IMR-90 (cell line): ENCODE data around the gene EPHA6. TPM values are rescaled to one million over a fixed set of nuclear protein-coding genes. Genes with fewer than 3 reads are reported as not detected.

Source experiments
- ATAC-seq: fragments of 200-7000 bp; cut with Tn5 transposase; 2 replicates; pipeline ENCODE4 v1.9.1; 2020; ENCODE audit warnings: low read depth, mild to moderate bottlenecking, moderate library complexity
- BruUV-seq: library from RNA; stranded (reverse); fragments of 400-500 nt; replicated peaks from 2 replicates; lab custom pipeline; 2021; lab: Mats Ljungman, UMichigan
- CTCF ChIA-PET: fragments of 300-600 bp; formaldehyde crosslinking; extraction: SDS; loops from one replicate; lab custom pipeline; 2021; ENCODE audit warnings: antibody characterized with exemption; lab: Yijun Ruan, JAX
- POLR2A ChIA-PET: fragments of 300-600 bp; sonication (Branson Sonifier 250); formaldehyde crosslinking; loops from one replicate; lab custom pipeline; 2022; ENCODE audit warnings: antibody characterized with exemption; ENCODE audit not compliant: unreplicated experiment; lab: Charles Lee
- DNase-seq: peaks from one replicate; pipeline ENCODE4 v3.0.0; 2013
- H2AFZ ChIP-seq: replicated peaks from 2 replicates; pipeline ENCODE3; 2013; ENCODE audit warnings: low read length, mild to moderate bottlenecking; ENCODE audit not compliant: poor library complexity
- H2AK5ac ChIP-seq: 2 replicates; pipeline ENCODE4 v1.6.1; 2013; ENCODE audit warnings: low read depth, low read length, inconsistent platforms
- H2AK9ac ChIP-seq: replicated peaks from 2 replicates; pipeline ENCODE3; 2013; ENCODE audit warnings: mild to moderate bottlenecking, low read depth, low read length, moderate library complexity; ENCODE audit not compliant: poor library complexity
- H2BK120ac ChIP-seq: 2 replicates; pipeline ENCODE4 v1.6.1; 2013; ENCODE audit warnings: low read depth, low read length, inconsistent platforms
- H2BK15ac ChIP-seq: 3 replicates; pipeline ENCODE4 v1.6.1; 2013; ENCODE audit warnings: low read depth, low read length, inconsistent platforms
- H2BK20ac ChIP-seq: 2 replicates; pipeline ENCODE4 v1.6.1; 2013; ENCODE audit warnings: low read depth, mild to moderate bottlenecking, inconsistent platforms, low read length, moderate library complexity
- H2BK5ac ChIP-seq: 2 replicates; pipeline ENCODE4 v1.6.1; 2013; ENCODE audit warnings: mild to moderate bottlenecking, low read depth, low read length, inconsistent platforms; ENCODE audit not compliant: poor library complexity, severe bottlenecking
- H3K14ac ChIP-seq: replicated peaks from 2 replicates; pipeline ENCODE4 v1.6.1; 2013; ENCODE audit warnings: low read depth, low read length, inconsistent platforms
- H3K18ac ChIP-seq: 2 replicates; pipeline ENCODE4 v1.6.1; 2013; ENCODE audit warnings: low read depth, low read length, control low read depth
- H3K23ac ChIP-seq: 2 replicates; pipeline ENCODE4 v1.6.1; 2013; ENCODE audit warnings: low read depth, low read length, inconsistent platforms
- H3K27ac ChIP-seq: 2 replicates; pipeline ENCODE4 v1.5.1; 2013; ENCODE audit warnings: mild to moderate bottlenecking, control low read depth, low read length; ENCODE audit not compliant: insufficient read depth
- H3K27me3 ChIP-seq: 2 replicates; pipeline ENCODE4 v1.6.1; 2013; ENCODE audit warnings: low read length; ENCODE audit not compliant: control insufficient read depth, insufficient read depth
- H3K36me3 ChIP-seq: 2 replicates; pipeline ENCODE4 v1.6.1; 2013; ENCODE audit warnings: low read length, mixed read lengths; ENCODE audit not compliant: control insufficient read depth, insufficient read depth
- H3K4ac ChIP-seq: 2 replicates; pipeline ENCODE4 v1.6.1; 2013; ENCODE audit warnings: low read depth, low read length, inconsistent platforms
- H3K4me1 ChIP-seq: 2 replicates; pipeline ENCODE4 v1.6.1; 2013; ENCODE audit warnings: low read length, mixed read lengths; ENCODE audit not compliant: control insufficient read depth, insufficient read depth
- H3K4me2 ChIP-seq: 2 replicates; pipeline ENCODE4 v1.6.1; 2013; ENCODE audit warnings: low read depth, mild to moderate bottlenecking, control low read depth, low read length, moderate library complexity
- H3K4me3 ChIP-seq: 2 replicates; pipeline ENCODE4 v1.5.1; 2013; ENCODE audit warnings: low read depth, mild to moderate bottlenecking, control low read depth, low read length, moderate library complexity; ENCODE audit not compliant: insufficient read depth
- H3K56ac ChIP-seq: 2 replicates; pipeline ENCODE4 v1.6.1; 2013; ENCODE audit warnings: low read length, inconsistent platforms; ENCODE audit not compliant: insufficient read depth; ENCODE audit errors: extremely low read depth
- H3K79me1 ChIP-seq, 2 experiments: 2 replicates each; pipeline ENCODE4 v1.6.1; 2013; ENCODE audit warnings: low read length in 2 of 2, inconsistent platforms in 1 of 2, low read depth in 1 of 2
- H3K9ac ChIP-seq: 2 replicates; pipeline ENCODE4 v1.6.1; 2013; ENCODE audit warnings: low read depth, low read length, control low read depth
- H3K9me1 ChIP-seq: 2 replicates; pipeline ENCODE4 v1.6.1; 2013; ENCODE audit warnings: low read length, inconsistent platforms; ENCODE audit not compliant: insufficient read depth
- H3K9me3 ChIP-seq: 2 replicates; pipeline ENCODE4 v1.6.1; 2013; ENCODE audit warnings: low read length; ENCODE audit not compliant: control insufficient read depth, insufficient read depth
- H4K20me1 ChIP-seq: 2 replicates; pipeline ENCODE4 v1.6.1; 2013; ENCODE audit warnings: low read length, inconsistent platforms; ENCODE audit not compliant: insufficient read depth
- H4K5ac ChIP-seq: 2 replicates; pipeline ENCODE4 v1.6.1; 2013; ENCODE audit warnings: mild to moderate bottlenecking, low read depth, low read length, control low read depth
- H4K8ac ChIP-seq, 2 experiments: 2 replicates each; pipeline ENCODE4 v1.6.1; 2013; ENCODE audit warnings: low read depth in 2 of 2, low read length in 2 of 2, control low read depth in 1 of 2, inconsistent platforms in 1 of 2
- H4K91ac ChIP-seq: 2 replicates; pipeline ENCODE4 v1.6.1; 2013; ENCODE audit warnings: low read depth, low read length, inconsistent platforms; ENCODE audit not compliant: insufficient read depth
- BHLHE40 ChIP-seq: fragments of 150-350 bp; IDR thresholded peaks from 2 replicates; pipeline ENCODE4 v1.6.1; 2016; ENCODE audit warnings: mild to moderate bottlenecking, low read depth, low read length
- CEBPB ChIP-seq: IDR thresholded peaks from 2 replicates; pipeline ENCODE4 v1.6.1; 2012; ENCODE audit warnings: low read depth, low read length, improper control_type of control experiment
- CHD1 ChIP-seq: IDR thresholded peaks from 2 replicates; pipeline ENCODE4 v1.6.1; 2012; ENCODE audit warnings: low read depth, low read length, improper control_type of control experiment
- FOS ChIP-seq: fragments of 150-350 bp; IDR thresholded peaks from 2 replicates; pipeline ENCODE4 v1.6.1; 2016; ENCODE audit warnings: low read depth, low read length
- MAFK ChIP-seq: IDR thresholded peaks from 2 replicates; pipeline ENCODE4 v1.6.1; 2012; ENCODE audit warnings: low read depth, low read length, improper control_type of control experiment
- MAZ ChIP-seq: IDR thresholded peaks from 2 replicates; pipeline ENCODE4 v1.6.1; 2012; ENCODE audit warnings: low read depth, mild to moderate bottlenecking, low read length, improper control_type of control experiment, moderate library complexity, borderline replicate concordance
- MXI1 ChIP-seq: IDR thresholded peaks from 2 replicates; pipeline ENCODE4 v1.6.1; 2012; ENCODE audit warnings: low read depth, mild to moderate bottlenecking, low read length, moderate library complexity, borderline replicate concordance
- NFE2L2 ChIP-seq: fragments of 150-350 bp; IDR thresholded peaks from 2 replicates; pipeline ENCODE4 v1.6.1; 2016; ENCODE audit warnings: low read depth, mild to moderate bottlenecking, low read length
- POLR2A ChIP-seq: IDR thresholded peaks from 2 replicates; pipeline ENCODE4 v1.6.1; 2012; ENCODE audit warnings: mild to moderate bottlenecking, low read depth, low read length
- RAD21 ChIP-seq: IDR thresholded peaks from 2 replicates; pipeline ENCODE4 v1.6.1; 2012; ENCODE audit warnings: low read length, improper control_type of control experiment
- RCOR1 ChIP-seq: IDR thresholded peaks from 2 replicates; pipeline ENCODE4 v1.6.1; 2012; ENCODE audit warnings: mild to moderate bottlenecking, low read length, improper control_type of control experiment; ENCODE audit not compliant: insufficient replicate concordance
- RFX5 ChIP-seq: IDR thresholded peaks from 2 replicates; pipeline ENCODE4 v1.8.0; 2012; ENCODE audit warnings: low read depth, mild to moderate bottlenecking, low read length, moderate library complexity
- SMC3 ChIP-seq: fragments of 150-350 bp; IDR thresholded peaks from 2 replicates; pipeline ENCODE4 v1.6.1; 2016; ENCODE audit warnings: low read depth, mild to moderate bottlenecking, antibody characterized with exemption, low read length, moderate library complexity
- WGBS, 2 experiments: methylation state at CpG; one replicate each; pipeline versions ENCODE4 v1.1.5 to v1.1.7; 2013; ENCODE audit warnings: missing lambda C conversion rate in 2 of 2; ENCODE audit not compliant: insufficient read length in 1 of 2; ENCODE audit errors: extremely low coverage in 2 of 2; 5-methylcytosine and 5-hydroxymethylcytosine counted together
- dilution Hi-C: fragments of 300-500 bp; cut with HindIII; formaldehyde crosslinking; loops from one replicate; pipeline ENCODE4 v1.14.3; 2018; ENCODE audit warnings: low sequenced_read_pairs; ENCODE audit not compliant: unreplicated experiment
- in situ Hi-C: fragments of 300-500 bp; cut with MboI; formaldehyde crosslinking; loops from 3 replicates; pipeline ENCODE4 v1.14.3; 2019; ENCODE audit warnings: low sequenced_read_pairs, inconsistent platforms, mixed read lengths
- intact Hi-C: fragments of 100-400 bp; cut with micrococcal nuclease; formaldehyde crosslinking; loops from 2 replicates; pipeline ENCODE4 v1.10.0; 2022
- polyA plus RNA-seq, 3 experiments: library from polyadenylated mRNA; depleted of rRNA; stranded (reverse); fragments of >200 nt; gene quantifications; 2 replicates each; pipeline ENCODE4 v1.2.3, GENCODE V29; 2012; ENCODE audit warnings: low replicate concordance in 1 of 3
- total RNA-seq: library from RNA; depleted of rRNA; stranded (reverse); fragments of >200 nt; gene quantifications from 2 replicates; pipeline ENCODE4 v1.2.3, GENCODE V29; 2012
- TF ChIP-seq, protein P1 (sequence below): fragments of 150-350 bp; IDR thresholded peaks from 2 replicates; pipeline ENCODE4 v1.6.1; 2017; ENCODE audit warnings: mild to moderate bottlenecking, antibody characterized with exemption, low read length, low read depth
- TF ChIP-seq, protein P2 (sequence below): conservative IDR thresholded peaks from 2 replicates; pipeline ENCODE4 v1.5.1; 2012; ENCODE audit warnings: mild to moderate bottlenecking, low read depth, low read length, improper control_type of control experiment
- TF ChIP-seq, protein P3 (sequence below): fragments of 150-350 bp; IDR thresholded peaks from 2 replicates; pipeline ENCODE4 v1.6.1; 2016; ENCODE audit warnings: low read depth, mild to moderate bottlenecking, low read length, moderate library complexity, borderline replicate concordance

Gene EPHA6
- total and polyA plus RNA-seq, 2 of the 4 experiments (the other 2 are of a cell fraction) = not detected

DNA sequence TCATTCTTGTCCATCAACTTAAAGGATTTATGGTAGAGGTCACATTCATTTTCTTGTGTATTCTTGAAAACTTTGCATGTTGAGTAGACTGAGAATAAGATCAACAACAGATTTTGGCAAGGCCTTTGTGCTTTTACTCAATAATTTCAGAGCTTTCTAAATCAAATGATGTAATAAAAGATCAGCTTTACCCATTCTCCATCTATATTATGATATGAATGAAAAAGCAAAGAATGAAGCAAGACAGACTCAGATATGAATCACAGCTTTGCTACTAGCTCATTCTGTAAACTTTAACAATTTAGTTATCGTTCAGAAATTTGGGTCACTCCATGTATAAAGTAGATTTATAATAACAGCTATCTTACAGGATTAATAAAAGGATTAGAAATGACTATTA is 674.3 kb downstream of the EPHA6 start:
- intact Hi-C loops = no loop called here
- Histone ChIP-seq H3K36me3 (no peaks in the 10 kb centered on the region), H3K18ac (no peak overlapping the region), H3K9ac (no peak overlapping the region), H4K8ac (no peak overlapping the region), H3K23ac (no peak overlapping the region), H3K56ac (no peak overlapping the region), H3K9me3 (peaks cover 7% of the 10 kb centered on the region), H3K14ac (no peak overlapping the region), H2BK15ac (no peak overlapping the region), H3K4me2 (no peak overlapping the region), H3K4me3 (no peak overlapping the region), H2AK5ac (no peak overlapping the region), H3K79me1 (no peaks in the 10 kb centered on the region), H3K27me3 (no peaks in the 10 kb centered on the region), H2BK120ac (no peak overlapping the region), H4K20me1 (no peaks in the 10 kb centered on the region), H2BK20ac (no peak overlapping the region), H3K27ac (no peak overlapping the region), H4K5ac (no peak overlapping the region), H3K4ac (no peak overlapping the region), H3K9me1 (no peaks in the 10 kb centered on the region), H3K4me1 (no peaks in the 10 kb centered on the region), H2BK5ac (no peak overlapping the region), H4K91ac (no peak overlapping the region), H2AFZ (no peak overlapping the region), H2AK9ac (no peak overlapping the region)
- no TSS peak for BruUV-seq
- DNase-seq (no peak), ATAC-seq (no peak)
- CTCF ChIA-PET = no interaction called here
- POLR2A ChIA-PET = no interaction called here
- in situ Hi-C loops = no loop called here
- dilution Hi-C loops = no loop called here
- no CpG with 5 or more reads among the region's 1 CpG for WGBS, 2 experiments
- TF ChIP-seq NFE2L2 (no peak), CEBPB (no peak), MAZ (no peak), FOS (no peak), RCOR1 (no peak), MXI1 (no peak), MAFK (no peak), RFX5 (no peak), SMC3 (no peak), BHLHE40 (no peak), CHD1 (no peak), POLR2A (no peak), RAD21 (no peak)
- TF ChIP-seq, protein P1, sequence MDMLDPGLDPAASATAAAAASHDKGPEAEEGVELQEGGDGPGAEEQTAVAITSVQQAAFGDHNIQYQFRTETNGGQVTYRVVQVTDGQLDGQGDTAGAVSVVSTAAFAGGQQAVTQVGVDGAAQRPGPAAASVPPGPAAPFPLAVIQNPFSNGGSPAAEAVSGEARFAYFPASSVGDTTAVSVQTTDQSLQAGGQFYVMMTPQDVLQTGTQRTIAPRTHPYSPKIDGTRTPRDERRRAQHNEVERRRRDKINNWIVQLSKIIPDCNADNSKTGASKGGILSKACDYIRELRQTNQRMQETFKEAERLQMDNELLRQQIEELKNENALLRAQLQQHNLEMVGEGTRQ = no peak
- TF ChIP-seq, protein P2, sequence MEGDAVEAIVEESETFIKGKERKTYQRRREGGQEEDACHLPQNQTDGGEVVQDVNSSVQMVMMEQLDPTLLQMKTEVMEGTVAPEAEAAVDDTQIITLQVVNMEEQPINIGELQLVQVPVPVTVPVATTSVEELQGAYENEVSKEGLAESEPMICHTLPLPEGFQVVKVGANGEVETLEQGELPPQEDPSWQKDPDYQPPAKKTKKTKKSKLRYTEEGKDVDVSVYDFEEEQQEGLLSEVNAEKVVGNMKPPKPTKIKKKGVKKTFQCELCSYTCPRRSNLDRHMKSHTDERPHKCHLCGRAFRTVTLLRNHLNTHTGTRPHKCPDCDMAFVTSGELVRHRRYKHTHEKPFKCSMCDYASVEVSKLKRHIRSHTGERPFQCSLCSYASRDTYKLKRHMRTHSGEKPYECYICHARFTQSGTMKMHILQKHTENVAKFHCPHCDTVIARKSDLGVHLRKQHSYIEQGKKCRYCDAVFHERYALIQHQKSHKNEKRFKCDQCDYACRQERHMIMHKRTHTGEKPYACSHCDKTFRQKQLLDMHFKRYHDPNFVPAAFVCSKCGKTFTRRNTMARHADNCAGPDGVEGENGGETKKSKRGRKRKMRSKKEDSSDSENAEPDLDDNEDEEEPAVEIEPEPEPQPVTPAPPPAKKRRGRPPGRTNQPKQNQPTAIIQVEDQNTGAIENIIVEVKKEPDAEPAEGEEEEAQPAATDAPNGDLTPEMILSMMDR = no peak
- TF ChIP-seq, protein P3, sequence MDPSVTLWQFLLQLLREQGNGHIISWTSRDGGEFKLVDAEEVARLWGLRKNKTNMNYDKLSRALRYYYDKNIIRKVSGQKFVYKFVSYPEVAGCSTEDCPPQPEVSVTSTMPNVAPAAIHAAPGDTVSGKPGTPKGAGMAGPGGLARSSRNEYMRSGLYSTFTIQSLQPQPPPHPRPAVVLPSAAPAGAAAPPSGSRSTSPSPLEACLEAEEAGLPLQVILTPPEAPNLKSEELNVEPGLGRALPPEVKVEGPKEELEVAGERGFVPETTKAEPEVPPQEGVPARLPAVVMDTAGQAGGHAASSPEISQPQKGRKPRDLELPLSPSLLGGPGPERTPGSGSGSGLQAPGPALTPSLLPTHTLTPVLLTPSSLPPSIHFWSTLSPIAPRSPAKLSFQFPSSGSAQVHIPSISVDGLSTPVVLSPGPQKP = no peak
